GM19025 (cell line): ENCODE measurements around the gene POGZ.
"Not testable (repeated sequence)": the region's sequence is repeated elsewhere in the genome, so short reads cannot be mapped to it uniquely, and the experiment has no call there.

ENCODE experiments used
- ATAC-seq: cut with Tn5 transposase; IDR thresholded peaks from one replicate; pipeline ENCODE4 v1.9.1; 2021; ENCODE audit warnings: mild to moderate bottlenecking, low read depth, moderate library complexity; ENCODE audit not compliant: unreplicated experiment

The POGZ gene

GRCh38 chr1:151477066-151477465, 17.8 kb upstream of the POGZ start:
- no peak for ATAC-seq

- no peak for ATAC-seq
Measured at GRCh38 chr1:151476083-151476482, 16.8 kb upstream of the POGZ start.

- no peak for ATAC-seq
Measured at GRCh38 chr1:151475175-151475574, 15.9 kb upstream of the POGZ start.

GRCh38 chr1:151474745-151475144, 15.5 kb upstream of the POGZ start:
- ATAC-seq = no peak

GRCh38 chr1:151472856-151473731, 13.8 kb upstream of the POGZ start:
- no peak for ATAC-seq

- no peak for ATAC-seq
Measured at GRCh38 chr1:151465026-151465425, 5.7 kb upstream of the POGZ start.

- ATAC-seq = no peak
Measured at GRCh38 chr1:151461694-151462093, 2.4 kb upstream of the POGZ start.

GRCh38 chr1:151458802-151459330, 428 bp downstream of the POGZ start:
- ATAC-seq = peak; percentile 36

GRCh38 chr1:151457911-151458801, 1.1 kb downstream of the POGZ start:
- no peak for ATAC-seq

- ATAC-seq = no peak
Measured at GRCh38 chr1:151455966-151456365, 3.3 kb downstream of the POGZ start.

- no peak for ATAC-seq
Measured at GRCh38 chr1:151455231-151455630, 4.1 kb downstream of the POGZ start.

GRCh38 chr1:151447696-151448095, 11.6 kb downstream of the POGZ start:
- ATAC-seq = no peak

- no peak for ATAC-seq
Measured at GRCh38 chr1:151444783-151445177, 14.5 kb downstream of the POGZ start.

GRCh38 chr1:151443846-151444782, 15.2 kb downstream of the POGZ start:
- peak; percentile 57 for ATAC-seq

GRCh38 chr1:151437396-151437795, 21.9 kb downstream of the POGZ start:
- not testable (repeated sequence) for ATAC-seq

- no peak for ATAC-seq
Measured at GRCh38 chr1:151436985-151437384, 22.3 kb downstream of the POGZ start.

GRCh38 chr1:151435174-151435573, 24.1 kb downstream of the POGZ start:
- ATAC-seq = no peak

- not testable (repeated sequence) for ATAC-seq
Measured at GRCh38 chr1:151433827-151434226, 25.5 kb downstream of the POGZ start.

GRCh38 chr1:151428068-151428467, 31.2 kb downstream of the POGZ start:
- ATAC-seq = no peak

- no peak for ATAC-seq
Measured at GRCh38 chr1:151425103-151425502, 34.2 kb downstream of the POGZ start.
